ENCODE measurements around the gene CES4A. TPM values are rescaled to one million over a fixed set of nuclear protein-coding genes. Genes with fewer than 3 reads are reported as not detected.

The CES4A gene
- total and polyA plus RNA-seq, 4 donors = 1.9 to 22.7 (median 9.9) TPM

- WGBS, 2 donors = 90 to 94% methylated on average over 6 of the region's 6 CpGs
- ATAC-seq (ENCODE audit: low FRiP score) (no peak), DNase-seq (no peak)
- H3K9me3 ChIP-seq (ENCODE audit: control insufficient read depth, low read length) = no peaks in the 10 kb centered on the region
- H3K27me3 ChIP-seq (ENCODE audit: control insufficient read depth in 1 of 2, insufficient read depth in 2 of 2, low read length in 1 of 2) = no peaks in the 10 kb centered on the region
- H3K27ac ChIP-seq (ENCODE audit: low read depth in 1 of 2, low read length in 2 of 2) = no peak overlapping the region
- no peaks in the 10 kb centered on the region for H3K36me3 ChIP-seq (ENCODE audit: control insufficient read depth in 1 of 2, insufficient read depth in 2 of 2, low read length in 1 of 2)
- H3K4me1 ChIP-seq (ENCODE audit: control insufficient read depth in 1 of 2, insufficient read depth in 2 of 2, low read length in 2 of 2) = no peaks in the 10 kb centered on the region
- intact Hi-C loops (cut with DNase I) = no loop called here
- no peak overlapping the region for H3K4me3 ChIP-seq (ENCODE audit: low read length in 2 of 2)
Measured at GRCh38 chr16:67027046-67027445, 38.7 kb downstream of the CES4A start.

DNA sequence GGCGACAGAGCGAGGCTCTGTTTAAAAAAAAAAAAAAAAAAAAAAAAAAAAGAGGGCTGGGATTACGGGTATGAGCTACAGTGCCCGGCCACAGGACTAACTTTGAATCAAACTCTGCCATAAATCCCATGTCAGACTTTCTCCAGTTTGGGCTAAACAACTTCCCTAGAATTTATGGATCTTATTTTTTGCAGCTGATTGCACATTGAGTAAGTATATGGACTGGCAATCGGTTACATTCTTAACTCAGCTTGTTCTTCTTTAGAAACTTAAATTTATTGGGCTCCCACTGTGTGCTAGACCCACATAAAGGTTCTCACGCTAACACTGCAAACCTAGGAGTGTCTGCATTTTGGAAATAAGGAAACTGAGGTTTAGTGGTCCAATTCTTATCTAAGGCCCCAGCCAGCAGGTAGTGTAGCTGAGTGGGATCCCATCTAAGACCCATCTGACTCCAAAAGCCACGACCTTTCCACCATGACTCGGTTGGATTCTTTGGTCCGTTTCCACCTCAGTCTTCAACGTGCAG is 39.8 kb downstream of the CES4A start:
- WGBS, 2 donors = 48 to 54% methylated on average over 10 of the region's 10 CpGs
- Histone ChIP-seq H3K4me3 (ENCODE audit: low read length in 2 of 2) (peak overlapping the region; percentile 86 to 93), H3K27me3 (ENCODE audit: control insufficient read depth in 1 of 2, insufficient read depth in 2 of 2, low read length in 1 of 2) (no peaks in the 10 kb centered on the region), H3K27ac (ENCODE audit: low read depth in 1 of 2, low read length in 2 of 2) (peak overlapping the region; percentile 20 to 90), H3K36me3 (ENCODE audit: control insufficient read depth in 1 of 2, insufficient read depth in 2 of 2, low read length in 1 of 2) (no peaks in the 10 kb centered on the region), H3K4me1 (ENCODE audit: control insufficient read depth in 1 of 2, insufficient read depth in 2 of 2, low read length in 2 of 2) (no peaks in the 10 kb centered on the region), H3K9me3 (ENCODE audit: control insufficient read depth, low read length) (no peaks in the 10 kb centered on the region)
- DNase-seq = no peak
- intact Hi-C loops (cut with DNase I) = no loop called here
- ATAC-seq (ENCODE audit: low FRiP score) = no peak

- ATAC-seq (ENCODE audit: low FRiP score) = peak; percentile 95
- peak within 1 kb of the TSS; percentile 86 to 93 for H3K4me3 ChIP-seq (ENCODE audit: low read length in 2 of 2)
- peak within 1 kb of the TSS; percentile 83 to 96 for H3K27ac ChIP-seq (ENCODE audit: low read depth in 1 of 2, low read length in 2 of 2)
- peak; percentile 96 to 98 for DNase-seq
- H3K9me3 ChIP-seq (ENCODE audit: control insufficient read depth, low read length) = no peaks in the 10 kb centered on the region
- WGBS, 2 donors = 1% methylated on average over 30 to 69 of the region's 69 CpGs
- H3K4me1 ChIP-seq (ENCODE audit: control insufficient read depth in 1 of 2, insufficient read depth in 2 of 2, low read length in 2 of 2) = no peaks in the 10 kb centered on the region
- intact Hi-C loops (cut with DNase I) = no loop called here
- no peaks in the 10 kb centered on the region for H3K36me3 ChIP-seq (ENCODE audit: control insufficient read depth in 1 of 2, insufficient read depth in 2 of 2, low read length in 1 of 2)
- no peaks in the 10 kb centered on the region for H3K27me3 ChIP-seq (ENCODE audit: control insufficient read depth in 1 of 2, insufficient read depth in 2 of 2, low read length in 1 of 2)
Measured at GRCh38 chr16:67028696-67029253, 40.4 kb downstream of the CES4A start, which contains the start of gene CBFB. TSS of gene CBFB (plus strand) at chr16:67029149. CDS start at chr16:67029408, 259 bp downstream.

GRCh38 chr16:67029254-67030096 is 41.1 kb downstream of the CES4A start:
- 0% methylated on average over 108 to 123 of the region's 123 CpGs for WGBS, 2 donors
- peak; percentile 82 for ATAC-seq (ENCODE audit: low FRiP score)
- Histone ChIP-seq H3K4me3 (ENCODE audit: low read length in 2 of 2) (peak overlapping the region; percentile 86 to 93), H3K4me1 (ENCODE audit: control insufficient read depth in 1 of 2, insufficient read depth in 2 of 2, low read length in 2 of 2) (peaks cover 0 to under 1% of the 10 kb centered on the region in 2 donors), H3K27me3 (ENCODE audit: control insufficient read depth in 1 of 2, insufficient read depth in 2 of 2, low read length in 1 of 2) (no peaks in the 10 kb centered on the region), H3K27ac (ENCODE audit: low read depth in 1 of 2, low read length in 2 of 2) (peak overlapping the region; percentile 83 to 96), H3K36me3 (ENCODE audit: control insufficient read depth in 1 of 2, insufficient read depth in 2 of 2, low read length in 1 of 2) (no peaks in the 10 kb centered on the region), H3K9me3 (ENCODE audit: control insufficient read depth, low read length) (no peaks in the 10 kb centered on the region)
- peak; percentile 79 to 91 for DNase-seq
- intact Hi-C loops (cut with DNase I) = loop anchor here in 1 of 2 donors (10.0 kb wide), 1 partner anchor 55 kb away; no protein-coding TSS in a partner anchor

- H3K36me3 ChIP-seq (ENCODE audit: control insufficient read depth in 1 of 2, insufficient read depth in 2 of 2, low read length in 1 of 2) = no peaks in the 10 kb centered on the region
- H3K27me3 ChIP-seq (ENCODE audit: control insufficient read depth in 1 of 2, insufficient read depth in 2 of 2, low read length in 1 of 2) = no peaks in the 10 kb centered on the region
- intact Hi-C loops (cut with DNase I) = loop anchor here in 1 of 2 donors (10.0 kb wide), 1 partner anchor 54 kb away; no protein-coding TSS in a partner anchor
- peaks cover 0 to 2% of the 10 kb centered on the region in 2 donors for H3K4me1 ChIP-seq (ENCODE audit: control insufficient read depth in 1 of 2, insufficient read depth in 2 of 2, low read length in 2 of 2)
- peak overlapping the region; percentile 86 to 93 for H3K4me3 ChIP-seq (ENCODE audit: low read length in 2 of 2)
- H3K27ac ChIP-seq (ENCODE audit: low read depth in 1 of 2, low read length in 2 of 2) = peak overlapping the region in 1 of 2 donors; percentile 96
- 51 to 53% methylated on average over 18 of the region's 18 CpGs for WGBS, 2 donors
- ATAC-seq (ENCODE audit: low FRiP score) (no peak), DNase-seq (no peak)
- no peaks in the 10 kb centered on the region for H3K9me3 ChIP-seq (ENCODE audit: control insufficient read depth, low read length)
Measured at GRCh38 chr16:67030221-67030962, 42.0 kb downstream of the CES4A start.

GRCh38 chr16:67034487-67034886 is 46.1 kb downstream of the CES4A start:
- Histone ChIP-seq H3K4me1 (ENCODE audit: control insufficient read depth in 1 of 2, insufficient read depth in 2 of 2, low read length in 2 of 2) (peaks cover 0 to 2% of the 10 kb centered on the region in 2 donors), H3K27ac (ENCODE audit: low read depth in 1 of 2, low read length in 2 of 2) (no peak overlapping the region), H3K9me3 (ENCODE audit: control insufficient read depth, low read length) (no peaks in the 10 kb centered on the region), H3K27me3 (ENCODE audit: control insufficient read depth in 1 of 2, insufficient read depth in 2 of 2, low read length in 1 of 2) (no peaks in the 10 kb centered on the region), H3K4me3 (ENCODE audit: low read length in 2 of 2) (no peak overlapping the region), H3K36me3 (ENCODE audit: control insufficient read depth in 1 of 2, insufficient read depth in 2 of 2, low read length in 1 of 2) (no peaks in the 10 kb centered on the region)
- intact Hi-C loops (cut with DNase I) = loop anchor here in 1 of 2 donors (10.0 kb wide), 1 partner anchor 50 kb away; no protein-coding TSS in a partner anchor
- DNase-seq = no peak
- no peak for ATAC-seq (ENCODE audit: low FRiP score)
- 46 to 53% methylated on average over 4 of the region's 4 CpGs for WGBS, 2 donors

DNA sequence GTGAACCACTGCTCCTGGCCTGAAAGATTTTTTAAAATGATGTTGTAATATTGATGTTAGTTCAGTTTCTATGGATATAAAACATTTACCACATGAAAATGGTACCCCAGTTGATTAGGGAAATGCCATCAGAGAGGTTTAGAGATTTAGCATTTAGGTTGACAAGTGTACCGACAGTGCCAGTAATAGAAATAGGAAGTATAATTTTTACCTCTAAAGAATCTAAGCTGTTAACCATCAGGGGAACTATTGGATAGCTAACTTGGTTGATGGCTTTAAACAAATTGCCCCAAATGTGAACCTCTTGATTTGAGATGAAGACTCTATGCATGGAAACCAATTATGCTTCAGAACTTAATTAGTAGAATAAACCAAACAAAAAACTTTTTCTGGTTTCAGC is 47.0 kb downstream of the CES4A start:
- 83 to 90% methylated on average over 1 of the region's 1 CpG for WGBS, 2 donors

GRCh38 chr16:67036323-67036741 is 47.9 kb downstream of the CES4A start:
- ATAC-seq (ENCODE audit: low FRiP score) (no peak), DNase-seq (no peak)
- Histone ChIP-seq H3K4me3 (ENCODE audit: low read length in 2 of 2) (no peak overlapping the region), H3K4me1 (ENCODE audit: control insufficient read depth in 1 of 2, insufficient read depth in 2 of 2, low read length in 2 of 2) (peaks cover 2 to 7% of the 10 kb centered on the region in 2 donors), H3K27me3 (ENCODE audit: control insufficient read depth in 1 of 2, insufficient read depth in 2 of 2, low read length in 1 of 2) (no peaks in the 10 kb centered on the region), H3K27ac (ENCODE audit: low read depth in 1 of 2, low read length in 2 of 2) (no peak overlapping the region), H3K9me3 (ENCODE audit: control insufficient read depth, low read length) (no peaks in the 10 kb centered on the region), H3K36me3 (ENCODE audit: control insufficient read depth in 1 of 2, insufficient read depth in 2 of 2, low read length in 1 of 2) (no peaks in the 10 kb centered on the region)
- 86 to 90% methylated on average over 5 of the region's 5 CpGs for WGBS, 2 donors
- intact Hi-C loops (cut with DNase I) = loop anchor here in 1 of 2 donors (10.0 kb wide), 1 partner anchor 48 kb away; no protein-coding TSS in a partner anchor

More for the DNA sequence above, 47.0 kb downstream of the CES4A start:
- no peak overlapping the region for H3K4me3 ChIP-seq (ENCODE audit: low read length in 2 of 2)
- H3K27ac ChIP-seq (ENCODE audit: low read depth in 1 of 2, low read length in 2 of 2) = no peak overlapping the region
- no peak for DNase-seq
- ATAC-seq (ENCODE audit: low FRiP score) = no peak
- H3K4me1 ChIP-seq (ENCODE audit: control insufficient read depth in 1 of 2, insufficient read depth in 2 of 2, low read length in 2 of 2) = peaks cover 2 to 3% of the 10 kb centered on the region in 2 donors
- no peaks in the 10 kb centered on the region for H3K36me3 ChIP-seq (ENCODE audit: control insufficient read depth in 1 of 2, insufficient read depth in 2 of 2, low read length in 1 of 2)
- intact Hi-C loops (cut with DNase I) = loop anchor here in 1 of 2 donors (10.0 kb wide), 1 partner anchor 49 kb away; no protein-coding TSS in a partner anchor
- H3K9me3 ChIP-seq (ENCODE audit: control insufficient read depth, low read length) = no peaks in the 10 kb centered on the region
- no peaks in the 10 kb centered on the region for H3K27me3 ChIP-seq (ENCODE audit: control insufficient read depth in 1 of 2, insufficient read depth in 2 of 2, low read length in 1 of 2)
